SU-DHL-6 (cell line): Measurements from ENCODE around the gene NHSL2.

ENCODE experiments used
- H2AFZ ChIP-seq: fragments of 200-600 bp; sonication (generic); 2 replicates; pipeline ENCODE4 v1.6.1; 2014; ENCODE audit warnings: low read depth, mild to moderate bottlenecking, moderate library complexity, mixed read lengths, antibody characterized with exemption, low read length; ENCODE audit not compliant: severe bottlenecking
- H3F3A ChIP-seq: fragments of 200-600 bp; shearing (Covaris generic); 2 replicates; pipeline ENCODE4 v1.6.0; 2016; ENCODE audit warnings: antibody characterized with exemption, mild to moderate bottlenecking; ENCODE audit not compliant: insufficient read depth
- H3K27ac ChIP-seq: fragments of 200-600 bp; sonication (generic); 2 replicates; pipeline ENCODE4 v1.5.1; 2016; ENCODE audit warnings: low read depth, mild to moderate bottlenecking, low read length, moderate library complexity, mixed read lengths
- H3K27me3 ChIP-seq: fragments of 200-600 bp; sonication (generic), shearing (Covaris generic); 2 replicates; pipeline ENCODE4 v1.6.0; 2014; ENCODE audit warnings: mild to moderate bottlenecking, low read length
- H3K36me3 ChIP-seq: fragments of 200-600 bp; sonication (generic); 2 replicates; pipeline ENCODE4 v1.6.1; 2014; ENCODE audit warnings: mild to moderate bottlenecking, low read length, mixed read lengths
- H3K4me2 ChIP-seq: fragments of 300-600, 200-600 bp; shearing (Covaris generic), sonication (generic); 2 replicates; pipeline ENCODE4 v1.6.0; 2014; ENCODE audit warnings: low read length, low read depth, mild to moderate bottlenecking; ENCODE audit not compliant: poor library complexity, severe bottlenecking
- H3K4me3 ChIP-seq: fragments of 200-600 bp; sonication (generic); 2 replicates; pipeline ENCODE4 v1.5.1; 2014; ENCODE audit warnings: antibody characterized with exemption, low read length, mild to moderate bottlenecking, mixed read lengths; ENCODE audit not compliant: insufficient read depth, poor library complexity, severe bottlenecking
- H3K79me2 ChIP-seq: fragments of 200-600 bp; sonication (generic); 2 replicates; pipeline ENCODE4 v1.6.1; 2014; ENCODE audit warnings: mild to moderate bottlenecking, low read length, moderate library complexity; ENCODE audit not compliant: insufficient read depth
- H3K9ac ChIP-seq: fragments of 200-600 bp; sonication (generic); 2 replicates; pipeline ENCODE4 v1.7.0; 2014; ENCODE audit warnings: mild to moderate bottlenecking, low read length
- H3K9me2 ChIP-seq: fragments of 200-600 bp; sonication (generic); replicated peaks from 2 replicates; pipeline ENCODE4 v1.6.1; 2014; ENCODE audit warnings: low read length; ENCODE audit not compliant: insufficient read depth
- H3K9me3 ChIP-seq: fragments of 200-600 bp; sonication (generic); 2 replicates; pipeline ENCODE4 v1.6.1; 2014; ENCODE audit warnings: low read length, mixed read lengths; ENCODE audit not compliant: insufficient read depth
- H4K20me1 ChIP-seq: fragments of 200-600 bp; sonication (generic); 2 replicates; pipeline ENCODE4 v1.6.1; 2014; ENCODE audit warnings: low read depth, mild to moderate bottlenecking, antibody characterized with exemption, low read length, moderate library complexity, mixed read lengths
- EZH2phosphoT487 ChIP-seq: fragments of 200-600 bp; sonication (generic), shearing (Covaris generic); conservative IDR thresholded peaks from 2 replicates; pipeline ENCODE4 v1.6.1; 2018; ENCODE audit warnings: mild to moderate bottlenecking, antibody characterized with exemption, low read length, moderate library complexity, mixed read lengths
- TF ChIP-seq, protein P1 (sequence below): fragments of 200-600 bp; sonication (generic); IDR thresholded peaks from one replicate; pipeline ENCODE4 v1.5.1; 2017; ENCODE audit warnings: antibody characterized with exemption, mild to moderate bottlenecking, low read length, moderate library complexity; ENCODE audit not compliant: insufficient read depth, poor library complexity, severe bottlenecking

NHSL2 gene

DNA sequence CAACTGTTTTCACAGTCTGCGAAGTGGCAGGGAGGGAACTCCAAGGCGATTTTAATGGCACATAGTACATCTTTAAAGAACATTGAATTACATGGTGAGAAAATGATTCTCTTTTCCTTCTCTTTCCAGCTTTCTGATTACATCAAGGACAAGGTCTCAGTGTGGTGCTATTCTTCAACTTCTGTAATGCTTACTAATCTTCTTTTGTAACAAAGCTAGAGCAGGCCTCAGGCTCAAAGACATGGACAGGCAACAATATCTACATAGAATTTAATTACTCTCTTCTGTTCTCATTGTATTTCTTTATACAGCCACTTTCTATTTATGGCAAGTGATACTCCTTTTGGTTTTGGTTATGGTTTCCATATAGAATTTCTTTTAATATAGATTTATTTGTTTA is 172.6 kb downstream of the NHSL2 start:
- H3K27me3 ChIP-seq = no peaks in the 10 kb centered on the region
- H3K9ac ChIP-seq = no peak overlapping the region
- no peaks in the 10 kb centered on the region for H3K79me2 ChIP-seq
- H3K4me3 ChIP-seq = no peak overlapping the region
- H3K9me3 ChIP-seq = no peaks in the 10 kb centered on the region
- TF ChIP-seq, protein P1, sequence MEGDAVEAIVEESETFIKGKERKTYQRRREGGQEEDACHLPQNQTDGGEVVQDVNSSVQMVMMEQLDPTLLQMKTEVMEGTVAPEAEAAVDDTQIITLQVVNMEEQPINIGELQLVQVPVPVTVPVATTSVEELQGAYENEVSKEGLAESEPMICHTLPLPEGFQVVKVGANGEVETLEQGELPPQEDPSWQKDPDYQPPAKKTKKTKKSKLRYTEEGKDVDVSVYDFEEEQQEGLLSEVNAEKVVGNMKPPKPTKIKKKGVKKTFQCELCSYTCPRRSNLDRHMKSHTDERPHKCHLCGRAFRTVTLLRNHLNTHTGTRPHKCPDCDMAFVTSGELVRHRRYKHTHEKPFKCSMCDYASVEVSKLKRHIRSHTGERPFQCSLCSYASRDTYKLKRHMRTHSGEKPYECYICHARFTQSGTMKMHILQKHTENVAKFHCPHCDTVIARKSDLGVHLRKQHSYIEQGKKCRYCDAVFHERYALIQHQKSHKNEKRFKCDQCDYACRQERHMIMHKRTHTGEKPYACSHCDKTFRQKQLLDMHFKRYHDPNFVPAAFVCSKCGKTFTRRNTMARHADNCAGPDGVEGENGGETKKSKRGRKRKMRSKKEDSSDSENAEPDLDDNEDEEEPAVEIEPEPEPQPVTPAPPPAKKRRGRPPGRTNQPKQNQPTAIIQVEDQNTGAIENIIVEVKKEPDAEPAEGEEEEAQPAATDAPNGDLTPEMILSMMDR = no peak
- TF ChIP-seq EZH2phosphoT487 = no peak
- H3K27ac ChIP-seq = no peak overlapping the region
- no peaks in the 10 kb centered on the region for H3K9me2 ChIP-seq
- no peaks in the 10 kb centered on the region for H4K20me1 ChIP-seq
- H3K36me3 ChIP-seq = no peaks in the 10 kb centered on the region
- no peak overlapping the region for H3K4me2 ChIP-seq
- no peak overlapping the region for H2AFZ ChIP-seq
- H3F3A ChIP-seq = no peaks in the 10 kb centered on the region

GRCh38 chrX:72084114-72084513 is 173.5 kb downstream of the NHSL2 start:
- TF ChIP-seq EZH2phosphoT487 = no peak
- TF ChIP-seq, protein P1 = no peak
- Histone ChIP-seq H4K20me1 (no peaks in the 10 kb centered on the region), H3K9me2 (no peaks in the 10 kb centered on the region), H3F3A (no peaks in the 10 kb centered on the region), H3K4me2 (no peak overlapping the region), H3K9me3 (no peaks in the 10 kb centered on the region), H3K27ac (no peak overlapping the region), H2AFZ (no peak overlapping the region), H3K27me3 (no peaks in the 10 kb centered on the region), H3K36me3 (no peaks in the 10 kb centered on the region), H3K9ac (no peak overlapping the region), H3K79me2 (no peaks in the 10 kb centered on the region), H3K4me3 (no peak overlapping the region)

DNA sequence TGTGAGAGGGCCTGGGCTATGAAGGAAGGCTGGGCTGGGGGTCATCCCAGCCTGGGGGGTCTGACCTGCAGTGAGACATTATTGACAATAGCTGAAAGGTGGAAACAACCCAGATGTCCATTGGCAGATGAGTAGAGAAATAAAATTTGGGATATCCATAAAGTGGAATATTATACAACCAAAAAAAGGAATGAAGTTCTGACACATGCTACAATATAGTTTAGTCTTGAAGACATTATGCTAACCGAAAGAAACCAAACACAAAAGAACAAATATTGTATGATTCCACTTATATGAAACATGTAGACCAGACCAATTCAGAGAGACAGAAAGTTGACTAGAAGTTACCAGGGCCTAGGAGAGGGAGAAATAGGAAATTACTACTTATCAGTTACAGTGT is 176.3 kb downstream of the NHSL2 start:
- Histone ChIP-seq H3K79me2 (no peaks in the 10 kb centered on the region), H2AFZ (no peak overlapping the region), H3F3A (no peaks in the 10 kb centered on the region), H3K36me3 (no peaks in the 10 kb centered on the region), H3K9me3 (no peaks in the 10 kb centered on the region), H3K9ac (no peak overlapping the region), H3K4me3 (no peak overlapping the region), H3K27ac (no peak overlapping the region), H3K9me2 (no peaks in the 10 kb centered on the region), H3K27me3 (no peaks in the 10 kb centered on the region), H3K4me2 (no peak overlapping the region), H4K20me1 (no peaks in the 10 kb centered on the region)
- TF ChIP-seq EZH2phosphoT487 = no peak
- TF ChIP-seq, protein P1 = no peak
